GM12878 (cell line): Measurements from ENCODE around the gene TUBB4B. TPM values are rescaled to one million over a fixed set of nuclear protein-coding genes. Genes with fewer than 3 reads are reported as not detected.
A peak's percentile ranks its signal among the peaks of the same experiment; 100 is the strongest.

ENCODE experiments used
- ATAC-seq: fragments of 200-7000 bp; cut with Tn5 transposase; 3 replicates; pipeline ENCODE4 v1.9.1; 2020; ENCODE audit warnings: mild to moderate bottlenecking, moderate library complexity
- BruUV-seq: library from RNA; stranded (reverse); fragments of 400-500 nt; replicated peaks from 2 replicates; lab custom pipeline; 2021; lab: Mats Ljungman, UMichigan
- CTCF ChIA-PET: fragments of 300-600 bp; sonication (Branson Sonifier 250); formaldehyde crosslinking; extraction: SDS; loops from one replicate; lab custom pipeline; 2021; ENCODE audit warnings: inconsistent platforms; lab: Yijun Ruan, JAX
- POLR2A ChIA-PET: fragments of 350-600 bp; formaldehyde crosslinking; extraction: SDS; loops from one replicate; lab custom pipeline; 2021; ENCODE audit warnings: inconsistent platforms; lab: Charles Lee
- RAD21 ChIA-PET: fragments of 300-600 bp; sonication (Branson Sonifier 250); formaldehyde crosslinking; loops from one replicate; lab custom pipeline; 2023; ENCODE audit warnings: antibody characterized with exemption; ENCODE audit not compliant: unreplicated experiment; lab: Charles Lee
- SMC1A ChIA-PET: fragments of 300-600 bp; sonication (Branson Sonifier 250); formaldehyde crosslinking; loops from one replicate; lab custom pipeline; 2023; ENCODE audit not compliant: unreplicated experiment, uncharacterized antibody; lab: Charles Lee
- DNase-seq: peaks from one replicate; pipeline ENCODE4 v3.0.0-alpha.2; 2011; ENCODE audit warnings: low read depth, low spot score
- FAIRE-seq: peaks from 3 replicates; lab custom pipeline; 2011; peaks lifted over from hg19 to GRCh38; lab: Jason Lieb, UNC
- H2AFZ ChIP-seq: 2 replicates; pipeline ENCODE4 v1.6.0; 2011; ENCODE audit warnings: low read depth, low read length, control low read depth; ENCODE audit not compliant: control insufficient read depth
- H3K27ac ChIP-seq: 2 replicates; pipeline ENCODE4 v1.5.1; 2011; ENCODE audit warnings: control low read depth; ENCODE audit not compliant: control insufficient read depth, insufficient read depth
- H3K27me3 ChIP-seq, 2 experiments: replicated peaks in 1 of 2; 2 replicates each; pipeline versions ENCODE4 v1.6.0 to v1.6.1; 2011; ENCODE audit warnings: low read length in 1 of 2; ENCODE audit not compliant: control insufficient read depth in 2 of 2, insufficient read depth in 2 of 2
- H3K36me3 ChIP-seq, 2 experiments: 2 replicates each; pipeline ENCODE4 v1.5.1; 2011; ENCODE audit warnings: low read length in 1 of 2; ENCODE audit not compliant: control insufficient read depth in 2 of 2, insufficient read depth in 2 of 2
- H3K4me1 ChIP-seq: 2 replicates; pipeline ENCODE4 v1.6.1; 2011; ENCODE audit warnings: mild to moderate bottlenecking, low read length, moderate library complexity, mixed read lengths; ENCODE audit not compliant: control insufficient read depth, insufficient read depth
- H3K4me2 ChIP-seq: 2 replicates; pipeline ENCODE4 v1.6.0; 2011; ENCODE audit warnings: control low read depth; ENCODE audit not compliant: control insufficient read depth, insufficient read depth
- H3K4me3 ChIP-seq: fragments of 200-600 bp; sonication (generic); 2 replicates; pipeline ENCODE4 v1.5.1; 2016
- H3K79me2 ChIP-seq: 2 replicates; pipeline ENCODE4 v1.6.0; 2011; ENCODE audit warnings: low read length; ENCODE audit not compliant: control insufficient read depth, insufficient read depth
- H3K9ac ChIP-seq: 2 replicates; pipeline ENCODE4 v1.8.0; 2011; ENCODE audit warnings: low read length, control low read depth, mixed read lengths; ENCODE audit not compliant: control insufficient read depth, insufficient read depth
- H3K9me3 ChIP-seq: replicated peaks from 3 replicates; pipeline ENCODE4 v1.5.1; 2011; ENCODE audit warnings: mild to moderate bottlenecking, low read length; ENCODE audit not compliant: control insufficient read depth, insufficient read depth
- H4K20me1 ChIP-seq: 2 replicates; pipeline ENCODE4 v1.6.0; 2011; ENCODE audit not compliant: control insufficient read depth, insufficient read depth
- CBX3 ChIP-seq: fragments of 200-600 bp; sonication (generic); IDR thresholded peaks from 2 replicates; pipeline ENCODE4 v1.6.1; 2016; ENCODE audit warnings: low read depth, borderline replicate concordance
- CREB1 ChIP-seq: IDR thresholded peaks from 2 replicates; pipeline ENCODE4 v1.6.1; 2012; ENCODE audit warnings: low read depth, mild to moderate bottlenecking, inconsistent platforms
- E2F8 ChIP-seq: fragments of 450-650 bp; IDR thresholded peaks from 2 replicates; pipeline ENCODE4 v1.6.1; 2018; ENCODE audit warnings: mild to moderate bottlenecking, low read depth, moderate library complexity; ENCODE audit not compliant: partially characterized antibody
- KLF5 ChIP-seq: fragments of 450-650 bp; IDR thresholded peaks from 2 replicates; pipeline ENCODE4 v1.6.1; 2014; ENCODE audit warnings: mild to moderate bottlenecking; ENCODE audit not compliant: partially characterized antibody
- MLLT1 ChIP-seq: fragments of 450-650 bp; IDR thresholded peaks from 2 replicates; pipeline ENCODE4 v1.6.1; 2016; ENCODE audit warnings: mild to moderate bottlenecking
- MYC ChIP-seq: IDR thresholded peaks from 2 replicates; pipeline ENCODE4 v1.6.1; 2011; ENCODE audit warnings: mild to moderate bottlenecking, low read length, moderate library complexity, inconsistent platforms; ENCODE audit not compliant: insufficient read depth, insufficient replicate concordance, insufficient read length, severe bottlenecking
- PML ChIP-seq: IDR thresholded peaks from 2 replicates; pipeline ENCODE4 v1.6.1; 2012; ENCODE audit warnings: low read length, inconsistent platforms
- POLR2AphosphoS5 ChIP-seq: IDR thresholded peaks from 2 replicates; pipeline ENCODE4 v1.6.1; 2011; ENCODE audit warnings: mild to moderate bottlenecking, low read length, inconsistent platforms
- WGBS: methylation state at CpG from one replicate; pipeline ENCODE4 v1.1.6; 2016; ENCODE audit warnings: low lambda C conversion rate; ENCODE audit not compliant: insufficient replicate concordance, insufficient coverage; ENCODE audit errors: missing lambda C conversion rate; 5-methylcytosine and 5-hydroxymethylcytosine counted together
- in situ Hi-C: fragments of 300-500 bp; cut with MboI; formaldehyde crosslinking; loops from 9 replicates; pipeline ENCODE4 v1.14.3; 2018; ENCODE audit warnings: mixed read lengths
- intact Hi-C: fragments of 100-400 bp; cut with micrococcal nuclease; formaldehyde crosslinking; loops from one replicate; pipeline ENCODE4 v1.14.2; 2022; ENCODE audit not compliant: unreplicated experiment
- polyA plus RNA-seq, 11 experiments: library from polyadenylated mRNA; depleted of rRNA in 4 of 11; unstranded in 6 of 11; stranded (reverse) in 5 of 11; fragments of >200 nt; fragmentation: Nextera tagmentation in 4 of 11; fragmentation: Illumina TruSeq in 1 of 11; extraction: Ambion mirVana in 4 of 11; extraction: Trizol in 1 of 11; gene quantifications; 1 replicate in 1 of 11; 2 replicates in 10 of 11; pipeline versions ENCODE4 v1.2.1 to v1.2.3, GENCODE V29; 2011 to 2016; ENCODE audit warnings: inconsistent platforms in 2 of 11, missing spikeins in 2 of 11, low read depth in 1 of 11
- total RNA-seq, 4 experiments: library from RNA; depleted of rRNA in 3 of 4; stranded (reverse); fragments of >200 nt in 3 of 4; fragmentation: Illumina TruSeq in 1 of 4; extraction: Trizol in 1 of 4; gene quantifications; 2 replicates each; pipeline versions ENCODE4 v1.2.1 to v1.2.3, GENCODE V29; 2013 to 2021

Gene TUBB4B
- total and polyA plus RNA-seq, 10 of the 15 experiments (the other 5 are each of a cell fraction or from before 2014, with no cell fraction given): 23.0 to 532 (median 254) TPM

GRCh38 chr9:137256362-137256761, 15.3 kb downstream of the TUBB4B start:
- Histone ChIP-seq H3K4me2 (peak overlapping the region; percentile 81), H3K36me3 (peaks cover 2 to 8% of the 10 kb centered on the region in 2 experiments; a peak in 3 of 4 replicates), H4K20me1 (no peaks in the 10 kb centered on the region), H3K79me2 (peaks cover 18% of the 10 kb centered on the region), H3K27ac (no peak overlapping the region), H3K27me3 (no peaks in the 10 kb centered on the region), H3K4me3 (peak overlapping the region; percentile 93), H3K9me3 (no peaks in the 10 kb centered on the region), H3K4me1 (peaks cover 14% of the 10 kb centered on the region), H2AFZ (no peak overlapping the region), H3K9ac (no peak overlapping the region)
- FAIRE-seq (no peak), ATAC-seq (no peak), DNase-seq (no peak)
- ChIA-PET CTCF (interaction anchor here (0.9 to 1.6 kb wide), 6 partner anchors 8 to 31 kb away, joined by 3 to 5 read pairs (median 4); partner anchors contain the start of gene TUBB4B), POLR2A (interaction anchor here (0.6 to 6.2 kb wide), 8 partner anchors 11 to 97 kb away, joined by 3 to 112 read pairs (median 4); partner anchors contain the start of gene TUBB4B), RAD21 (interaction anchor here (1.1 to 1.8 kb wide), 3 partner anchors 16 to 21 kb away, joined by 4 to 8 read pairs (median 4); partner anchors contain the start of genes TOR4A and TUBB4B), SMC1A (interaction anchor here (0.6 to 1.6 kb wide), 2 partner anchors 16 to 19 kb away, joined by 3 to 5 read pairs; no protein-coding TSS in a partner anchor)
- no peak for TF ChIP-seq KLF5
- no peak for TF ChIP-seq POLR2AphosphoS5
- no peak for TF ChIP-seq CREB1
- TF ChIP-seq E2F8: no peak
- TF ChIP-seq MYC: no peak
- TF ChIP-seq PML: no peak
- TF ChIP-seq MLLT1: no peak
- TF ChIP-seq CBX3: no peak
- intact Hi-C loops: no loop called here
- in situ Hi-C loops: no loop called here
- WGBS: 92% methylated on average over 15 of the region's 15 CpGs
- BruUV-seq: no TSS peak
